HG02938 (cell line): ENCODE measurements around the gene SPON2.
A peak's percentile ranks its signal among the peaks of the same experiment; 100 is the strongest.

Source experiments
- ATAC-seq: cut with Tn5 transposase; IDR thresholded peaks from one replicate; pipeline ENCODE4 v1.9.1; 2021; ENCODE audit warnings: mild to moderate bottlenecking, moderate library complexity; ENCODE audit not compliant: unreplicated experiment

Gene SPON2

DNA sequence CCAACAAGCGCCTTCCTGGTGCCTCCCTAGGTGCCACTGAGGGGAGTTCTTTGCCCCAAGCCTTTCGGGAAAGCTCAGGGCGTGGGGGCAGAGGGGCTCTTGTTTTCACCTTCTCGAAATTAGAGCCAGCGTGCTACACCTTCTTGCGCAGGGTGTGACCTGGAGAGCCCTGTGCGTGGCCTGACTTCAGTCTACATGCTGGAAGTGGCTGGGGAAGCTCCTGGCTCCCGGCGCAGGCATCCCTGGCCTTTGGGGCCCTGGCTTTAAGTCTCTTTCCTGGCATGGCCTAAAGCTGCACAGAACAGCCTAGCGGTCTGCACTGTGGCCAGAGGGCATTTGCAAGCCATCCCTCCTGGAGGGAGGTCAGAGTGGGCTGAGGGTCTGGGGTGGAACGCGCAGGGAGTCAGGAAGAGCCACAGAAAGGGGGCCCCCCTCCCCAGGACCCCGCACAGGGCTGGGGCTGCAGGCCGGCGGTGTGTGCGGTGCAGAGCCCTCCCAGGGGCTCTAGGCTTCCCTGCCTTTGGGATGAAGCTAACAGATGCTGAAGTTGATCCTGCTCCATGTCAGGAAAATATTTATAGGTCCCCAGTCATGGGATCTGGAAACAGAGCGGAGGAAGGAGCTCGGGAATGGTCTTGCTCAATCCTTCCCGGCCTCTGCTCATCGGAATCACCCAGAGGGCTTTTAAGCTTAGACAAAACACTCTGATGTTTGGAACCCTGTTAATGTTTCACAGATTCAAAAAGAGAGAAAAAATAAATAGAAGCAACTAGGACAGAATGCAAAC lies 781 bp upstream of the SPON2 start:
- no peak for ATAC-seq

DNA sequence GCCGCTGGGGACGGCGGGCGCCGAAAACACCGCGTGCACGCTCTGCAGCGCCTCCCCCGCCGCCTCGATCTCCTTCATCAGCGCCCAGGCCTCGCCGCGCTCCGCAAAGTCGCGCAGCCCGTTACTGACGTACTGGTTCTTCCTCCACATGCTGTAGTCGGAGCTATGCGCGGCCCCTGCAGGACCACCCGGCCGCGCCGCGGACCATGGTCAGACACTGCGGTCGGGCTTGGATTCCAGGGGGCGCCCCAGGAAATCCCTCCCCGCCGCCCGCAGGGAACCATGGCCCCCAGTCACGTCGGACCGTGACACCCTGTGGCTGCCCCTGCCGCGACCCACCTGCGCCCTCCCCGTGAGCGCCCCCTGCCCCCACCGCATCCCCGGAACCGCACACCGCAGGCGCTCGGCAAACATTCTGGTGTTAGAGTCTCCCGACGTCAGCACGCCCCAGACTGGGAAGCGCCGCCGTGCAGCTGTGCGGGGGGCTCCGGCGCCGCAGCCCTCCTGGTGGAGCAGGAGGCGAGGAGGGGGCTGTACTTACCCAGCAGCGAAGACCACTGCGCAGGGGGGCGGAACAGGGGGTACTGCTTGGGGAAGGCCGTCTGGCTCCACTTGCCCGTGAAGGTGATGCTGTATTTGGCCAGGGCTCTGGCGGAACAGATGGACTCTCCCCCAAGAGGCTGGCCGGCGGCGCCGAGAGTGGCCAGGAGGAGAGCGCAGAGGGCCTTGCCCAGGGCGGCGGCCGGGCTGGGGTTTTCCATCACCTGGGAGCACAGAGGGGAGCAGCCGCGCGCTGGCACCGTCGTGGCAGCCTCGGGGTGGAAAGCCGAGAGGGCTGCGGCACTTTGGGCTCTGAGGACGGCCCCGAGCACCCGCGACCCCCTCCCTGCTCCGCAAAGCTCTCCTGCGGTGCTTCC lies 814 bp downstream of the SPON2 start:
- ATAC-seq = no peak

DNA sequence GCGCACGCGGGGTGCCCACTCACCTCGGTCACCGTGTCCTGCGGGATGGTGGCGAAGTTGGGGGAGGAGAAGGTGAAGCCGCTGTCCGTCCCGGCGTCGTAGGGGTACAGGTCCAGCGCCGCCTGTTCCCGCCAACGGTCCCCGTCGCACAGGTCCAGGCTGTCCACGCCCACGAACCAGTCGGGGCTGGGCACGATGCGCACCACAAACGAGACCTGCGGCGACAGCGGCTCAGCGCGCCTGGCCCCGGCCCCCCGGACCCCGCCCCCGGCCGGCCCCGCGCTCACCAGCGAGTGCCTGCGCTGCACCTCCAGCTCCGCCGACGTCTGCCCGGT lies 1.4 kb downstream of the SPON2 start:
- no peak for ATAC-seq

DNA sequence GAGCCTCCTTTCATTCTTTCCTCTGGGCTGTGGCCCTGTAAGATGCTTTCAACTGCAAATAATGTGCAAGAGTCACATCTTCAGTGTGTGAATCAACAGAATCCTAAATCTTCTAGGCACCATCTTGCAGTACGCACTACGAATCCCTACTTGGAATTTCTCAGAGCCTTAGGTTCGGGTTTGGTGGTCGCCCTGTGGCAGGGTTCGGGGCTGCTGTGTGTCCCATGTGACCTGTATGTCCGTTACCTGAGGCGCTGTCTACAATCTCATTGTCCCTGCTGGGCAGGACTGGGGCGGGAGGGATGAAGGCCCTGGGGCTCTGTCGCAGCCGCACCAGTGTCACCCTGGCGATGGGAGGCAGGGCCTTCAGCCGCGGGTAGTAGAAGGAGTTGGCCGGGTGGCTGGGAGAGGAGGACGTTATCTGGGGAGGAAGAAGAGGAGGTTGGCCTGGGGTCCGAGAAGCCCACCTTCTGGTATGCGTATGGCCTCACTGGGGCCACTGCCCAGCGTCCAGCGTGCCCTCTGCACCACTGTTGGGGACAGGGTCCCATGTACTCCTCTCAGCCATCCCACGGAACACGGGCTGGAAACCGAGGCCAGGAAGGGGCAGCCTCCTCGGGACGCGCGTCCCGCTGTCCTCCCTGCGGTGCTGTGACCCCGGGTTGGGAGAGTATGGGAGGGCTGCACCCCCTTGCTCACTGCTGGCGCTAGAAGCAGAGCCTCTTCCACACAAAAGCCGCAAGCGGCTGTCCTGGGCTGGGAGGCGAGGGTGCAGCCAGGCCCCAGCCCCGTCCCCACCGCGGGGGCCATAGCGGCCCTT lies 2.0 kb downstream of the SPON2 start:
- no peak for ATAC-seq

DNA sequence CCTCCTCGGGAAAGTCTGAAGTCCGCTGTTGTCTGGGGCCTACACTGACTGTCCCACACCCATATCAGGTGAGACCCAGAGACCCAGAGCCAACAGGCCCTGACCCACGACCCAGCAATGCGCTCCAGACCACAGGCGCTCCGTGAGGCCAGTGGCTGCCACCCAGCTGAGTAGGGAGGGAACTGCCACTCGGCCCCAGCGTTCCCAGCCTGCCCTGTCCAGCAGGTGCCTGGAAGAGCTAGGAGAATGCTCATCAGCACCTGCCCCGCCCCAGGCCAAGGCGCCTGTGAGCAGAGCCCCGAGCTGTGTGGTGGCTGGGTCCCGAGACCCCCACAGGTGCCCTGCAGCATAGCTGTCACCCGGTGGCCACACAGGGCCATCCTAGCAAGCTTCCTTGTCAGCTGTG lies 2.7 kb downstream of the SPON2 start:
- no peak for ATAC-seq

DNA sequence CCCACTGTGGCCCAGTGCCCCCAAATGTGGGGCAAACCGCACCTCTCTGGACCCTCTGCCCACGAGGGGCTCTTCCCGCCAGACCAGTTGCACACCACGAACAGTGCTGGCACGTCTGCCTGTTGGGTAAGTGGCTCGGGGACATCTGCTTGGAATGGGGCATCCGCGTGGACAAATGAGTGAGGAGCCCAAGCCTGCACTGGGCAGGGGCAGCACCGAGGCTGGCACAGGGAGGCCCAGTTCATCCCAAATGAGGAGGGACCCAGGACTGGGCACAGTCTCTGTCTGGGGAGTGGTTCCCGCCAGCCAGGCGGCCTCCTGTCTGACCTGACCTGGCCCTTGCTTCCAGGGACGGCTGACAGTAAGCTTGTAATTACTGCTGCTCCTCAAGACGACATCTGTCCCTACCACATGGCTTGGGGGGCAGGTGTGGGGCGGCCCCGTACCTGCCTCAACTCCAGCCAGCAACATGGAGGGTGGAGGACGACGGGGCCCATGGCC lies 3.2 kb downstream of the SPON2 start:
- ATAC-seq = no peak

DNA sequence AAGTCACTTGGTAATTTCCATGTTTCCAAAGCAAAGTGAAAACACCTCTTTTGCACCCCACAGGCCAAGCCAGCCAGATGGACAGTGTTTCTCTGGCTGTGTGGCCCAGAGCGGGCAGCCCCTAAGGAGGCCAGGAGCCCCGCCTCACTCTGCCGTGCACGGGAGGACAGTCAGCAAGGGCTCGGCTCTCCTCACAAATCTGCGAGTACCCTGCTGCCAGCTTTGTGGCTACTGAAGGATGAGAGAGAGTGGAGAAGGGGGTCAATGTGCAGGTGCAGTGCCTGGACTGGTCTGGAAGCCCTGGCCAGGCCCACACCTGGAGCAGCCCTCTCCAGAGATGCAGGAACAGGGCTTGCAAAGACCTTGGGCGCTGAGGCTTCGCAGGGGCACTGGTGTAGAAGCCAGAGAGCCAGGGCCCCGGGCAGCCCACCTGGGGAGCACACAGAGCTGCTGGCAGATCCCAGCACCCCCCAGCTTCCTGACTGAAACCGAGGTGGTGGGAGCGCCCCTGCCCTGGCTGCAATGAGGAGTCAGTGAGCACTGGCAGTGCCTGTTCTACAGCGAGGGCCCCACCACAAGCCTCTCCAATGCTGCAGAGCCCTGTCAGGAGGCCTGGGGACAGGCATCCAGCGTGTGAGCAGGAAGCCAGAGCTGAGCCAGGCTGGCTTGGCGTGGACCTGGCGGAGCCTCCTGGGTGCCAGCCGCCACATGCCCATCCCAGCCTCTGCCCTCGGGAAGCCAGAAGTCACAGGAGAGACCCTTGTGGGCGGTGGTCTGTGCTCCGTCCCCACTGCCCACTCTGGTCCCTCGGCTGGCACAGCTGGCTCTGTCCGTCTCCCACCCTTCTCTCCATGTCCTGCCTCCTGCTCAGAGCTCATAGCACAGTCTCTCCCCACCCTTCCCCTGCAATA lies 3.9 kb downstream of the SPON2 start:
- ATAC-seq = no peak

DNA sequence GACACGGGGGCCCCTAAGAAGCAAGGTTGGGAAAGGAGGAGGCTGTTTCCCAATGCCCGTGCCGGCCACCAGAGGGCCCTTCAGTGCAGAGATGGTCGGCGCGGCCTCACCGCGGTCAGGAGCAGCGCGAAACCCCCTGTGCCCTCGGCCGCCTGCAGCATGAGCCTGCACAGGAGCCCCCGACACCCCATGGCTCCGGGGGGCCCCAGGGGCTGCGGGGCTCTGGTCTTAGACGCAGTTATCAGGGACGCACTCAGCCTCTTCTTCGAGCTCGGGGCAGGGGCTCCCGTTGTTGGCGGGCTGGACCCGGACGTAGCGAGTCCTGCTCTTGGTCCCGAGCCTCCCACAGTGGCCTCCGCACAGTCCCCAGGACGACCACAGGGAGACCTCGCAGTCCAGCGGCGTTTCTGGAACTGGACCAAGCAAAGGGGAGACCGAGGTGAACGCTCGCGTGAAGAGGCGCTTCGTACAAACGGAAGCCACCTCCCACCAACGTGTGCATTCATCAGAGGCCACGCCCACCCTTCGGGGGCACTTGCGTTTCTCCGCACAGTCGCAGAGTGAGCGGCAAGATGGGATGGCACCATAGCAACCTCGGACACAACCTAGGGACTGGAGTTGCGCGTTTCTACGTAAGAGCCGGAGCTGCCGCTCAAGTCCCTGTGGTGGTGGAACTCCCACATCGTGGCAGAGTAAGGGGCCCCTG lies 5.0 kb downstream of the SPON2 start:
- peak; percentile 85 for ATAC-seq

DNA sequence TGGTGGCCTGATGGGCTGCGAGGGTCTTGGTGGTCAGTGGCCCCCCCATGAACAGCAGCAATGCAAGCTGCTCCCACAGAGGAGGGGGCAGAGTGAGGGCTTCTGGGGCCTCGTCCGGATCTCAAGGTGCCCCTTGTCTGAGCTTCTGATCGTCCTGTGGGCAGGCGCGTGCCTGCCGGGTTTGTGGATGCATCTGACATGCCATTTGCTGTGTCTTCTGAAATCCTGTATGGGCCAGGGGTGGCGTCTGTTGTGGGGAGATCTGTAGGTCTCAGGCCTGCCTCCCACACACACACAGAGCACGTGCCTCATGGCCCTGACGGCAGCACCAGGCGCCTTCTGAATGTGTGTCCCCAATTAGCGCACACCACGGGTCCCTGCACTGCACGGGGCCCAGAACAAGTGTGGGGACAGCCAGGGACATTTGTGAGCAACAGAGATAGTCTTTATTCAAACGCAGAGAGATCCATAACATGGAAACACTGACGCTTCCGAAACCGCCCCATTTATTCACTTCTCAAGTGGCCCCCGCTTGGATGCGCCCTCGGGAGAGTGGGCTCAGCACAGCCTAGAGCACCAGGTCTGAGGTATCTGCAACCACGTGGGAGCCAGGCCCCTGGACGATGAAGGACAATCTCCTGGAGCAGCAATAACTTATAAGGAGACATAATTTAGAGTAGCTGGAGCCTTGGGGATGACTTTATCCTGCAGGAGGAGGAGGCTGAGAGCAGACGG lies 5.7 kb downstream of the SPON2 start:
- no peak for ATAC-seq

DNA sequence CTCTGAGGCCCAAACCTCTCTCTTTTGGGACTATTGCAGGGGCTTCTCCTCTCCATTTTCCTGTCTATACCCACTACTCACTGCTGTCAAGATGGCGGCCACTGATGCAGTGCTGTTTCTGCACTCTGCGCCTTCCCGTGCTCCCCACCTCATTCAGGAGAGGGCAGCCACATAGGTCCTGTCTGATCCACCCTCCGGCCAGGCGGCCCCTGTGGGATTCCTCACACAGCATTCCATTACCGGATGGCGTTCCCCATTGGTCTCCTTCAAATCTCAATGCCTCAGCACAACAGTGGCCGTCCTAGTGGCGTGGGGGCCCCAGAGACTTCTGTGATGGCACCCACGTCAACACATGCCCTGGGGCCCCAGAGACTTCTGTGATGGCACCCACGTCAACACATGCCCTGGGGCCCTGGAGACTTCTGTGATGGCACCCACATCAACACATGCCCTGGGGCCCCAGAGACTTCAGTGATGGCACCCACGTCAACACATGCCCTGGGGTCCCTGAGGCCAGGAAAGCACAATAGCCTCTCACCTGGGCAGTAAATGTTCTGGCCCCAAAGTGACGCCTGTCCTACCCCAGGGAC lies 7.3 kb downstream of the SPON2 start:
- no peak for ATAC-seq

DNA sequence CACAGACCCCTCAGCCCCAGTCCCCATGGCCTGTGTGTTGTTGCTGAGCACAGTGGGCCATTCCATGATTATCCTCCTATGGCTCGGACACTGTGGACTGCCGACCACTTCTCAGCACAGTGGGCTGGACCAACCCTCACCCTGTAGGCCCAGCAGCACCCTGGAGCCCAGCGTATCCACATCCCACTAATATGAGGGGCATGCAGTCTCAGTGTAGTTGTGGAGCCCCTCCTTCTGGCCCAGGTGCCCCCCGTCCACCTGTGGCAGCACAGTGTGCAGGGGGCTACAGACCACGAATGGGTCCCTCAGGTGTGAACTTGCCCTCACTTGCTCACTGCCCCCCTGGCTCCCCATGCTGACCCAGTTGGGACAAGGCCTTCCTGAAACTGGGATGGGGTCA lies 7.9 kb downstream of the SPON2 start:
- ATAC-seq = no peak

DNA sequence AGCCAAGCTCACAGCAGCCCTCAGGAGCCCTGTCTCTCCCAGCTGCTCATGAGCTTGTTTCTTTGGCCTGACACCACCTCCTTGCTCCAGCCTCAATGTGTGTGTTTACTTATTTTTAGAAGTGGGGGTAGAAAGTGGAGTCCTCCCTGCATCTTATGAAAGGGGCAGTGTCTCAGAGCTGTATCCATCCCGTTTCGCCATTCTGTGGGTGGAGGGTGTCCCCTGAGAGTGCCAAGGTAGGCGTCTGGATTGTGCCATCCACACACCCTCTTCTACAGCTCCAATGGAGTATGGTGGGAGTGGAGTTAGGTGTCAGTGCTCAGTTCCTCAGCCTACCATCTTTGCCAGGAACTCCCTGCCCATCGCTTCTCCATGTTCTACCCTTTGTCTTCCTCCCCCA lies 8.3 kb downstream of the SPON2 start:
- no peak for ATAC-seq

DNA sequence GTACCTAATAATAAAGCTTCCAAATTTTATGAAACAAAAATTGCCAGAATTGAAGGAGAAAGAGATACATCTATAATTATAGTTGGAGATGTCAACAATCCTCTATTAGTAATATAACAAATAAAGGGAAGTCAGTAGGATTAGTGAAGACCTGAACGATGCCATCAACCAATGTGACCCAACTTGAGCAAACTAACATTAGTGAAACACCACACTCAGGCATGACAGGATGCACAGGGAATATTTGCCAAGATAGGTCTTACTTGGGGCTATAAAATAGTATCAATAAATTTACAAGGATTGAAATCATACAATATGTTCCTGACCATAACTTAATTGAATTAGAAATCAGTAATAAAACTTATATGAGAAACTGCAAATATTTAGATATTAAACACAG lies 12.0 kb downstream of the SPON2 start:
- no peak for ATAC-seq

DNA sequence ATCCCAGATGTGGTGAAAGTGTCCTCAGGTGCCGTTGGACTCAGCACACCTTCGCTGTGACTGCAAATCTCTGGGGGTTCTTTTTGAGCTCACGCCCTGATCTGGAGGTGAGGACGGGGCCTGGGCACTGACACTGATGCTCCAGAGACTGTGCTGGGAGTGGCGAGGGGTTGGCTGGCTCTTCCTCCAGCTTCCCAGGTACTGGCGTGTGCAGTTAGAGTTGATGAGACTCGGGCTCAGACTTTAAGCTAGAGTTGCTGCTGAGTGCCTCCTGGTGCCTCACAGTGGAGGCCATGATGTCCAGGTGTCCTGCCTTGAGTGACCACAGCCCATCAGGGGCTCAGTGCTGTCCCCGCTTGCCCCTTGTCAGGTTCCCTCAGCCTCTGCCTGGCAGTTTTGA lies 16.3 kb downstream of the SPON2 start:
- ATAC-seq = no peak

DNA sequence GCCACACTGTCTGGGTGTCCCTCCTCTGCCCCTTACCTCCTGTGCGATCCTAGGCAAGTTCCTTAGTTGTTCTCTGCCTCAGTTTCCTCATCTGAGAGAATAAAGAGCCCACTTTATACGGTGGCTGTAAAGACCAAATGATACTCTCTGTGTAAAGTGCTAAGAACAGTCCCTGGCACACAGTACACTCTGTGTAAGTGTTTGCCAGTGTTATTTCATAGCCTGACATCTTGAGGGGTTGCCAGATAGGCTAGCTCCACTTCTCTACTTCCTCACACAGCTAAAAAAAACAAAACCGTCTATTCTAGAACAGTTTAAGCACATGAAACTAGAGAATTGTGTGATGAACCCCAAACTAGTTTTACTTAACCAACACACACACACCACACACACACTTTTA lies 17.1 kb downstream of the SPON2 start:
- ATAC-seq = no peak

DNA sequence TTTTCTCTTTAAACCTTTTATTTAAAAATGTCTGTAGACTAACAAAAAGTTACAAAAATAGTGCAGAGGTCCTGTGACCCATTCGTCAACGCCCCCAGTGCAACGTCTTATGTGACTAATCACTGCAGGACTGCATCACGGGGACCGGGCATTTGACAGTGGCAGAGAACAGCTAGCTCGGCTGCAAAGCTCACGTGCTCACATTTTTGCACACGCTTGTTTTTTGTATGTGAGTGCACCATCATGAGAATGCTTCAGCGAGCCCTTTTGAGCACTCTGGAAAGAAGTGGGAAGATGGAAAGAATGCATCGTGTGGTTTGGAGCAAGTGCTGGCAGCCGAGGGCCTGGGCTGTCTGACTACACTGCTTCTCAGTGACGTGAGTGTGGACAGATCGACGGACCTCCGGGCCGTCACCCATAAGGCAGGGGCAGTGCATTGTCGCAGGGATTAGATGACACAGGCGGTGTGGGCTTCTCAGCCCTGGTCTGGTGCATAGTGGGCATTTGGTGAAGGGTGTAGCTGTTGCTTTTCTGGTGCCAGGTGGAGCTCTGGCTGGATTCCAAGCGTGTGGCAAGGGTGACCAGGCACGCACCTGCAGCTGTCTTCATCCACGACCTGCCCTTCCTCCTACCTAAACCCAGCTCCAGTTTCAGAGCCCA lies 17.7 kb downstream of the SPON2 start:
- no peak for ATAC-seq

DNA sequence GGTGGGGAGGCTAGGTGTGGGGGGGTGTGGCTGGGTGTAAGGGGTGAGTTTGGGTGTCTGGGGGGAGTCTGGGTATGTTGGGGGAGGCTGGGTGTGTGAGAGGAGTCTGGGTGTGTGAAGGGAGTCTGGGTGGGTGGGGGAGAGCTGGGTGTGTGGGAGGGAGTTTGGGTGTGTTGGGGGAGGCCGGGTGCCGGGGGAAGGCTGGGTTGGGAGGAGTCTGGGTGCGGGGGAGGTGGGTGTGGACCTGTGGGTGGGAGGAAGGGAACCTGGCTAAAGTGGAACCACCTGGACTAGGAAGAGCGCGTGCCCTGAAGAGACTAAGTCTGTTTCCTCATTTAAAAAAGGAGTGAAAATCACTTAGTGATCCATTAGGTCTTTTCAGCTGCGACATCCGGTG lies 18.3 kb downstream of the SPON2 start:
- no peak for ATAC-seq

DNA sequence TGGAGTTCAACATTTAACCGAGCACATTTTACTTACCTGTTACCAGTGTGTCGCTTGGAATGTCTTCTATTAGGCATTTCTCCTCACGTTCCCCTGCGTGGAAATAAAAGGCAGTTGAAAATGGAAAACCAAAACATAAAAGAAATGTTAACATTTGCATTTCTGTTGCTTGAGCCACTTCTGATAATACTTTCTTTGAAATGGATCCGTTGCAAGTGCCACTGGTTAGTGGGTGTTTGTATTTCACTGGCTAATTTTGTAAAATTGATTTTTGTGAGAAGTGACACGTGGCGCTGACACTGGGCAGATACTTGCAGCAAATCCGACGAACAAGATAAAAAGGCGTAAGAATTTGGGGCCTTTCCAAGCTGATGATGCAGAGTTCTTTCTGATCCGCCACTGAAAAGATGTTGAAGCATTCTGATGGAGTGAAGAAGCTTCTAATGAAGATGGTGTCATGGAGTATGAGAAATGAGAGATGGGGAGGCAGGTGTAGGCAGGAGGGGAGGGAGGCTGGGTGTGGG lies 18.8 kb downstream of the SPON2 start:
- ATAC-seq = no peak
